ENCODE results near the gene TPO.

DNA sequence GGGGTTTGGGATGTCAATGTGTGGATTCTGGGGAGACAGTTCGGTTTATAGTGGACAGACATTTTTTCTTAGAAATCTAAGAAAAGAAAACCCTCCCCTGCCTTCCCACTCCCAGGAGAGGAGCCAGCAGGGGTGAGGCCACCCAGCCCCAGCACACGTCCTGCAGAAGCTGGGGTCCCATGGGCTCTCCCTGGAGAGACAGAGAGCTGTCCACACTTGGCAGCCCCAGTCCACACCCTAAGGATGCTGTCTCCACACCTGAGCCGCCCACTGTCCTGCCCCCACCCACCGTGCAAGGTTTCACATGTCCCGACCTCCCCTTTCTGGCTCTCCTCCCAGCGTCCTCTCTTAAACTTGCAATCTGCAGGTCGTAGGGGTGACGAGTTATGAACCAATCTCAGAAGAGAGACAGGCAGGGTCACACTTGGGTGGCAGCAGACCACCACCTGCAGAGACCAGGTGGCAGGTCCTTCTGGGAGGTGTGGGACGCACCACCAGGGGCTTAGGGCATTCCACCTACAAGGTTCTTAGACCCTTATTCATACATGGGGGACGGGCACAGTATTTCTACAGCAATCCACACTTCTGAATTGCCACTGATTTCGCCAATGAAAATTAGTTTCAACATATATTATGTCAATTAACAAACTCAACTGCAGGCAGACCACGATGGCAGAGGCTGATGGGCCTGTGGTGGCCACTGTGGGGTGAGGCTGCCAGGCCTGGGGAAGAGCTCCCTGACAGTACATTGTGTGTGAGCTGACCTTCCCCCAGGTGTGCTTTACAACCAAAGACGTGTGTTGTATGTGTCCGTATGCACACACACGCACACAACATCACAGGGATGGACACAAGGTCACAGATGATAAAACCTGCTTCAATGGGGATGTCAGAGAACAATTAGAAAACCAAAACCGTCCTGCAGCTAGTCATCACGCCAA, 158.5 kb downstream of the TPO start:
- TF ChIP-seq REST (IDR thresholded peaks at IDR 0.05; ENCODE audit: insufficient read depth in 1 of 2, low read depth in 2 of 2, low read length in 1 of 2) (no peak), CTCF (IDR thresholded peaks at IDR 0.05) (no peak)

Data from Panc1 (cell line).